ENCODE results near the gene OGFOD3. TPM values are rescaled to one million over a fixed set of nuclear protein-coding genes. Genes with fewer than 3 reads are reported as not detected.

Gene OGFOD3
- total RNA-seq, 1 donor: 25.3 TPM

- H3K36me3 ChIP-seq (ENCODE audit: insufficient read depth, low read length): no peaks in the 10 kb centered on the region
- no peak for DNase-seq (ENCODE audit: insufficient read length, low spot score, missing footprints)
- peaks cover 20% of the 10 kb centered on the region for H3K27me3 ChIP-seq (ENCODE audit: insufficient read depth, low read length)
- no peak overlapping the region for H3K4me2 ChIP-seq (ENCODE audit: insufficient read depth, low read length)
- H4K20me1 ChIP-seq (ENCODE audit: insufficient read depth, low read length): no peaks in the 10 kb centered on the region
- no peaks in the 10 kb centered on the region for H3K9me3 ChIP-seq (ENCODE audit: low read depth, low read length)
- no peaks in the 10 kb centered on the region for H3K4me1 ChIP-seq (ENCODE audit: insufficient read depth, low read length)
- TF ChIP-seq CTCF (IDR thresholded peaks at IDR 0.05; ENCODE audit: extremely low read depth, low read depth, low read length): no peak
- H3K27ac ChIP-seq (ENCODE audit: low read depth, low read length): no peak overlapping the region
- no peak overlapping the region for H3K4me3 ChIP-seq (ENCODE audit: insufficient read depth, low read length)
- no peak overlapping the region for H2AFZ ChIP-seq (ENCODE audit: low read length)
- H3K79me2 ChIP-seq (ENCODE audit: insufficient read depth, low read length): no peaks in the 10 kb centered on the region
These were observed 61.0 kb downstream of the OGFOD3 start for GRCh38 chr17:82357394-82357793.

- no peak overlapping the region for H2AFZ ChIP-seq (ENCODE audit: low read length)
These were observed 61.5 kb downstream of the OGFOD3 start for GRCh38 chr17:82356845-82357355.

GRCh38 chr17:82355770-82356427 lies 62.5 kb downstream of the OGFOD3 start:
- DNase-seq (ENCODE audit: insufficient read length, low spot score, missing footprints): peak; percentile 91
- Histone ChIP-seq H2AFZ (ENCODE audit: low read length) (no peak overlapping the region), H3K36me3 (ENCODE audit: insufficient read depth, low read length) (no peaks in the 10 kb centered on the region), H3K4me1 (ENCODE audit: insufficient read depth, low read length) (no peaks in the 10 kb centered on the region), H3K4me3 (ENCODE audit: insufficient read depth, low read length) (no peak overlapping the region), H4K20me1 (ENCODE audit: insufficient read depth, low read length) (no peaks in the 10 kb centered on the region), H3K79me2 (ENCODE audit: insufficient read depth, low read length) (no peaks in the 10 kb centered on the region), H3K27me3 (ENCODE audit: insufficient read depth, low read length) (peaks cover 23% of the 10 kb centered on the region), H3K9me3 (ENCODE audit: low read depth, low read length) (no peaks in the 10 kb centered on the region), H3K4me2 (ENCODE audit: insufficient read depth, low read length) (no peak overlapping the region), H3K27ac (ENCODE audit: low read depth, low read length) (no peak overlapping the region)
- TF ChIP-seq CTCF (IDR thresholded peaks at IDR 0.05; ENCODE audit: extremely low read depth, low read depth, low read length): no peak

More at GRCh38 chr17:82356845-82357355, 61.5 kb downstream of the OGFOD3 start:
- no peaks in the 10 kb centered on the region for H3K9me3 ChIP-seq (ENCODE audit: low read depth, low read length)
- H4K20me1 ChIP-seq (ENCODE audit: insufficient read depth, low read length): no peaks in the 10 kb centered on the region
- peaks cover 20% of the 10 kb centered on the region for H3K27me3 ChIP-seq (ENCODE audit: insufficient read depth, low read length)
- DNase-seq (ENCODE audit: insufficient read length, low spot score, missing footprints): peak; percentile 77
- TF ChIP-seq CTCF (IDR thresholded peaks at IDR 0.05; ENCODE audit: extremely low read depth, low read depth, low read length): no peak
- H3K4me2 ChIP-seq (ENCODE audit: insufficient read depth, low read length): no peak overlapping the region
- H3K4me3 ChIP-seq (ENCODE audit: insufficient read depth, low read length): no peak overlapping the region
- no peaks in the 10 kb centered on the region for H3K36me3 ChIP-seq (ENCODE audit: insufficient read depth, low read length)
- H3K4me1 ChIP-seq (ENCODE audit: insufficient read depth, low read length): no peaks in the 10 kb centered on the region
- no peaks in the 10 kb centered on the region for H3K79me2 ChIP-seq (ENCODE audit: insufficient read depth, low read length)
- H3K27ac ChIP-seq (ENCODE audit: low read depth, low read length): no peak overlapping the region

GRCh38 chr17:82354804-82355308 lies 63.5 kb downstream of the OGFOD3 start:
- Histone ChIP-seq H3K4me2 (ENCODE audit: insufficient read depth, low read length) (no peak overlapping the region), H3K36me3 (ENCODE audit: insufficient read depth, low read length) (no peaks in the 10 kb centered on the region), H3K4me3 (ENCODE audit: insufficient read depth, low read length) (no peak overlapping the region), H4K20me1 (ENCODE audit: insufficient read depth, low read length) (no peaks in the 10 kb centered on the region), H2AFZ (ENCODE audit: low read length) (no peak overlapping the region), H3K27me3 (ENCODE audit: insufficient read depth, low read length) (peaks cover 24% of the 10 kb centered on the region), H3K79me2 (ENCODE audit: insufficient read depth, low read length) (no peaks in the 10 kb centered on the region), H3K9me3 (ENCODE audit: low read depth, low read length) (no peaks in the 10 kb centered on the region), H3K27ac (ENCODE audit: low read depth, low read length) (no peak overlapping the region), H3K4me1 (ENCODE audit: insufficient read depth, low read length) (no peaks in the 10 kb centered on the region)
- TF ChIP-seq CTCF (IDR thresholded peaks at IDR 0.05; ENCODE audit: extremely low read depth, low read depth, low read length): no peak
- DNase-seq (ENCODE audit: insufficient read length, low spot score, missing footprints): peak; percentile 22

All from osteoblast (primary cell).